HepG2 (cell line): Measurements from ENCODE around the gene FBXL12. TPM values are rescaled to one million over a fixed set of nuclear protein-coding genes. Genes with fewer than 3 reads are reported as not detected.

Experiments
- AGO1 ChIP-seq: fragments of 200-400 bp; formaldehyde crosslinking; IDR thresholded peaks from 2 replicates; pipeline ENCODE4 v1.6.1; 2017; ENCODE audit warnings: mild to moderate bottlenecking, low read depth, low read length, moderate library complexity; ENCODE audit not compliant: poor library complexity, severe bottlenecking
- AKNA ChIP-seq: sonication (generic); formaldehyde crosslinking; IDR thresholded peaks from 2 replicates; pipeline ENCODE4 v1.4.0; 2020; ENCODE audit warnings: missing genetic modification reagents, borderline replicate concordance
- BRD4 ChIP-seq: sonication (generic); formaldehyde crosslinking; IDR thresholded peaks from 2 replicates; pipeline ENCODE4 v1.4.0; 2020; ENCODE audit warnings: missing genetic modification reagents
- CEBPB ChIP-seq: IDR thresholded peaks from 2 replicates; pipeline ENCODE4 v1.6.1; 2011; ENCODE audit warnings: low read depth, low read length, improper control_type of control experiment, borderline replicate concordance
- CHCHD3 ChIP-seq: sonication (generic); formaldehyde crosslinking; IDR thresholded peaks from 2 replicates; pipeline ENCODE4 v1.8.0; 2022; ENCODE audit warnings: mild to moderate bottlenecking, missing genetic modification reagents, moderate library complexity
- DR1 ChIP-seq: sonication (generic); formaldehyde crosslinking; IDR thresholded peaks from 2 replicates; pipeline ENCODE4 v1.8.0; 2021; ENCODE audit warnings: mild to moderate bottlenecking, missing genetic modification reagents, inconsistent platforms
- JDP2 ChIP-seq: sonication (generic); formaldehyde crosslinking; IDR thresholded peaks from 2 replicates; pipeline ENCODE4 v1.8.1; 2022; ENCODE audit warnings: missing genetic modification reagents, borderline replicate concordance
- KDM2A ChIP-seq: sonication (generic); formaldehyde crosslinking; IDR thresholded peaks from 2 replicates; pipeline ENCODE4 v1.4.0; 2020; ENCODE audit warnings: low read depth, missing genetic modification reagents, borderline replicate concordance
- KLF16 ChIP-seq, 2 experiments: sonication (generic) in 1 of 2; formaldehyde crosslinking in 1 of 2; IDR thresholded peaks; 2 replicates each; pipeline versions ENCODE4 v1.6.1 to v1.8.0; 2016 to 2023; ENCODE audit warnings: missing genetic modification reagents in 2 of 2, missing compliant biosample characterization in 1 of 2
- MZF1 ChIP-seq: sonication (generic); formaldehyde crosslinking; IDR thresholded peaks from 2 replicates; pipeline ENCODE4 v1.8.1; 2023; ENCODE audit warnings: mild to moderate bottlenecking, missing genetic modification reagents, borderline replicate concordance
- NPAS2 ChIP-seq: sonication (generic); formaldehyde crosslinking; IDR thresholded peaks from 2 replicates; pipeline ENCODE4 v1.8.0; 2022; ENCODE audit warnings: mild to moderate bottlenecking, missing genetic modification reagents, borderline replicate concordance
- POLR2A ChIP-seq, 2 experiments: IDR thresholded peaks; 2 replicates each; pipeline ENCODE4 v1.6.1; 2011; ENCODE audit warnings: low read depth in 2 of 2, low read length in 2 of 2, mild to moderate bottlenecking in 1 of 2, moderate library complexity in 1 of 2; ENCODE audit not compliant: insufficient read depth in 1 of 2
- ZMAT3 ChIP-seq: sonication (generic); formaldehyde crosslinking; conservative IDR thresholded peaks from 2 replicates; pipeline ENCODE4 v1.7.0; 2021; ENCODE audit warnings: missing genetic modification reagents
- ZNF33A ChIP-seq: sonication (generic); formaldehyde crosslinking; IDR thresholded peaks from 2 replicates; pipeline ENCODE4 v1.5.1; 2020; ENCODE audit warnings: missing genetic modification reagents, mild to moderate bottlenecking, moderate library complexity, borderline replicate concordance
- ZNF547 ChIP-seq: sonication (generic); formaldehyde crosslinking; IDR thresholded peaks from 2 replicates; pipeline ENCODE4 v1.5.1; 2020; ENCODE audit warnings: mild to moderate bottlenecking, missing genetic modification reagents
- ZNF7 ChIP-seq: IDR thresholded peaks from 2 replicates; pipeline ENCODE4 v1.6.1; 2016; ENCODE audit warnings: missing biosample characterization, missing genetic modification reagents
- ZNF740 ChIP-seq: sonication (generic); formaldehyde crosslinking; IDR thresholded peaks from 2 replicates; pipeline ENCODE4 v1.4.0; 2020; ENCODE audit warnings: missing genetic modification reagents
- ZNF777 ChIP-seq: sonication (generic); formaldehyde crosslinking; IDR thresholded peaks from 2 replicates; pipeline ENCODE4 v1.4.0; 2020; ENCODE audit warnings: missing genetic modification reagents
- ZSCAN12 ChIP-seq: sonication (generic); formaldehyde crosslinking; IDR thresholded peaks from 2 replicates; pipeline ENCODE4 v1.9.0; 2021; ENCODE audit warnings: mild to moderate bottlenecking, missing genetic modification reagents
- ZSCAN30 ChIP-seq: sonication (generic); formaldehyde crosslinking; IDR thresholded peaks from 2 replicates; pipeline ENCODE4 v1.5.0; 2020; ENCODE audit warnings: mild to moderate bottlenecking, missing genetic modification reagents
- ZXDC ChIP-seq: sonication (generic); formaldehyde crosslinking; IDR thresholded peaks from 2 replicates; pipeline ENCODE4 v1.5.0; 2020; ENCODE audit warnings: mild to moderate bottlenecking, missing genetic modification reagents
- polyA plus RNA-seq, 8 experiments: library from polyadenylated mRNA; depleted of rRNA in 3 of 8; stranded (reverse) in 7 of 8; unstranded in 1 of 8; fragments of >200 nt; fragmentation: Illumina TruSeq in 4 of 8; extraction: Trizol in 4 of 8; gene quantifications; 2 replicates each; pipeline versions ENCODE4 v1.2.1 to v1.2.3, GENCODE V29; 2011 to 2016; ENCODE audit warnings: low read depth in 4 of 8, missing spikeins in 1 of 8, mixed read lengths in 1 of 8; ENCODE audit not compliant: insufficient read depth in 1 of 8
- total RNA-seq, 5 experiments: library from RNA; depleted of rRNA; stranded (reverse); fragments of >200 nt; fragmentation: Illumina TruSeq; extraction: Trizol; gene quantifications; 2 replicates each; pipeline ENCODE4 v1.2.3, GENCODE V29; 2016; ENCODE audit warnings: low read depth in 1 of 5

FBXL12 gene
- total and polyA plus RNA-seq, 2 of the 13 experiments (the other 11 are each of a cell fraction or from before 2014, with no cell fraction given) = 20.4 to 23.1 TPM

- peak; percentile 45; the same call in 1 of the 2 replicates for TF ChIP-seq ZNF777
- no peak for TF ChIP-seq NPAS2 (CRISPR knock-in tag)
- no peak for TF ChIP-seq CEBPB
- TF ChIP-seq CHCHD3 (CRISPR knock-in tag) = no peak
- TF ChIP-seq KDM2A = peak; percentile 83; the same call in 1 of the 2 replicates
- TF ChIP-seq MZF1 (CRISPR knock-in tag) = no peak
- TF ChIP-seq ZNF740 = no peak
- TF ChIP-seq AGO1 = no peak
- TF ChIP-seq ZNF547 (CRISPR knock-in tag) = no peak; the same call in 1 of the 2 replicates
- peak in 1 of 2 experiments; percentile 94; a peak in 2 of 4 replicates for TF ChIP-seq KLF16 (CRISPR knock-in tag; IDR thresholded peaks at IDR 0.05)
- TF ChIP-seq JDP2 (CRISPR knock-in tag) = no peak
- TF ChIP-seq DR1 (CRISPR knock-in tag) = peak; percentile 76
- peak; percentile 83; the same call in 1 of the 2 replicates for TF ChIP-seq ZNF33A (CRISPR knock-in tag)
- 0 out of 2 replicates have a peak, but pooled peaks have one; percentile 48 for TF ChIP-seq ZMAT3
- 0 out of 2 replicates have a peak, but pooled peaks have one; percentile 15 for TF ChIP-seq ZSCAN12 (CRISPR knock-in tag)
- TF ChIP-seq BRD4 (CRISPR knock-in tag) = no peak
- no peak for TF ChIP-seq ZXDC (CRISPR knock-in tag)
- peak; percentile 57 to 91 for TF ChIP-seq POLR2A (IDR thresholded peaks at IDR 0.05; ENCODE audit: insufficient read depth in 1 of 2, low read depth in 2 of 2, low read length in 2 of 2)
- no peak for TF ChIP-seq AKNA
- no peak; the same call in 1 of the 2 replicates for TF ChIP-seq ZNF7 (CRISPR knock-in tag)
- no peak for TF ChIP-seq ZSCAN30 (CRISPR knock-in tag)
Observed at GRCh38 chr19:9827289-9828238, 8.7 kb upstream of the FBXL12 start, which contains the start of gene UBL5 (continued).
